ENCODE data around the gene AMBP. TPM values are rescaled to one million over a fixed set of nuclear protein-coding genes. Genes with fewer than 3 reads are reported as not detected.

The AMBP gene
- total RNA-seq, 1 experiment from 2014 or later: 0.55 TPM

GRCh38 chr9:114117996-114118830, 40.1 kb upstream of the AMBP start:
- Histone ChIP-seq H3K27me3 (peaks cover 48% of the 10 kb centered on the region), H3K9me3 (replicated peaks) (no peaks in the 10 kb centered on the region), H3K4me1 (peaks cover 3% of the 10 kb centered on the region), H3K4me3 (no peak overlapping the region), H3K36me3 (no peaks in the 10 kb centered on the region), H3K27ac (no peak overlapping the region)
- DNase-seq: no peak

GRCh38 chr9:114117614-114117995, 39.5 kb upstream of the AMBP start:
- H3K27me3 ChIP-seq: peaks cover 48% of the 10 kb centered on the region

DNA sequence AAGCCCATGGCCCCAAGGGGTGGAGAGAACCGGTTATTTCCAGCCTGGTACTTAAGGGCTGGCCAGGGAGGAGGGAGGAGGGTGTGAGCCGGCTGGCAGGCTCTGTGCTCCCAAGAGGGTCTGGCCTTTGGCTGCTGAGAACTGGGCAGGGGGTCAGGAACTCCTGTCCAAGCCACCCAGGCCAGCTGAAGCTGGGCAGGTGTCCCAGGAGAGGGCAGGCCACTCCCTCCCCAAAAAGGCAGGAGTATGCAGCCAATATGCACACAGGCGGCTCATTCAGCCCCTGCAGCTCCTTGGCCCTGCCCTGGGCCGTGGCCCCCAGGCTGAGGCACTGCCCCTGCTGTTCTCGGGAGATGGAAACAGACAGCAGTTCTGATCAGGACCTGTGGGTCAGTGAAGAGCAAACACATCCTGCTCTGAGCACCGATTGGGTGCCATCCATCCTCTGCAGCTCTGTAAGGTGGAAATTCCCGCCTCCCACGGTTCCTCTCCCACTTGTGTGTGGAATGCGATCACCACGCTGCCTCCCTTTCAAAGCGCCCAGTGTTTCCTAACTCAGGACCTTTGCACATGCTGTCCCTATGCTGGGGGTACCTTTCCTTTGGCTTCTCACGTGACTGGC, 38.1 kb upstream of the AMBP start:
- Histone ChIP-seq H3K27me3 (peaks cover 39% of the 10 kb centered on the region), H3K27ac (no peak overlapping the region), H3K4me3 (no peak overlapping the region), H3K4me1 (peaks cover 3% of the 10 kb centered on the region), H3K36me3 (no peaks in the 10 kb centered on the region), H3K9me3 (replicated peaks) (no peaks in the 10 kb centered on the region)
- no peak for DNase-seq

More at GRCh38 chr9:114117614-114117995, 39.5 kb upstream of the AMBP start:
- no peak for DNase-seq
- H3K4me1 ChIP-seq: peaks cover 3% of the 10 kb centered on the region
- no peaks in the 10 kb centered on the region for H3K36me3 ChIP-seq
- H3K9me3 ChIP-seq (replicated peaks): no peaks in the 10 kb centered on the region
- H3K27ac ChIP-seq: no peak overlapping the region
- no peak overlapping the region for H3K4me3 ChIP-seq

- peak in 1 of 2 experiments; percentile 58 for DNase-seq
- peaks cover 39% of the 10 kb centered on the region for H3K27me3 ChIP-seq
These were observed 37.6 kb upstream of the AMBP start for GRCh38 chr9:114115654-114116125.

DNA sequence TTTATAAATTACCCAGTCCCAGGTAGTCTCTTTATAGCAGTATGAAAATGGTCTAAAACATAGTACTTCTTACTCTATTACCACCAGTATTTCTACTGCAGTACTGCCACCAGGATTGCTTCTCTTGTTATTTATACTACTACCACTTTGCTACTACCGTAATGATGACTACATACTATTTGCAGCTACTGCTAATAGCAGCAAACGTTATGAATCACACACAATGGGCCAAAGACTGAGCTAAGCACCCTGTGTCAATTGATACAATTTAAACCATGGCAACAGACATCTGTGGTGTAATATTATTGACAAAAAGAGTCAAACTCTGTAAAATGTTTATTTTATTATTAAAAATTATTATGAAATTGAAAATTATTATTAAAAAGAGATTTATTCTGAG, 36.3 kb upstream of the AMBP start:
- DNase-seq: no peak
- H3K36me3 ChIP-seq: no peaks in the 10 kb centered on the region

More at GRCh38 chr9:114115654-114116125, 37.6 kb upstream of the AMBP start:
- no peaks in the 10 kb centered on the region for H3K36me3 ChIP-seq
- H3K9me3 ChIP-seq (replicated peaks): no peaks in the 10 kb centered on the region
- peaks cover 3% of the 10 kb centered on the region for H3K4me1 ChIP-seq
- H3K27ac ChIP-seq: no peak overlapping the region
- H3K4me3 ChIP-seq: no peak overlapping the region

GRCh38 chr9:114112778-114113584, 34.9 kb upstream of the AMBP start:
- Histone ChIP-seq H3K27me3 (peaks cover 26% of the 10 kb centered on the region), H3K36me3 (no peaks in the 10 kb centered on the region), H3K9me3 (replicated peaks) (no peaks in the 10 kb centered on the region), H3K4me3 (no peak overlapping the region), H3K27ac (no peak overlapping the region), H3K4me1 (peaks cover 3% of the 10 kb centered on the region)
- DNase-seq: peak in 1 of 2 experiments; percentile 41

More for the DNA sequence above, 36.3 kb upstream of the AMBP start:
- H3K27me3 ChIP-seq: peaks cover 39% of the 10 kb centered on the region
- H3K4me1 ChIP-seq: peaks cover 3% of the 10 kb centered on the region
- H3K9me3 ChIP-seq (replicated peaks): no peaks in the 10 kb centered on the region
- H3K4me3 ChIP-seq: no peak overlapping the region
- no peak overlapping the region for H3K27ac ChIP-seq

DNA sequence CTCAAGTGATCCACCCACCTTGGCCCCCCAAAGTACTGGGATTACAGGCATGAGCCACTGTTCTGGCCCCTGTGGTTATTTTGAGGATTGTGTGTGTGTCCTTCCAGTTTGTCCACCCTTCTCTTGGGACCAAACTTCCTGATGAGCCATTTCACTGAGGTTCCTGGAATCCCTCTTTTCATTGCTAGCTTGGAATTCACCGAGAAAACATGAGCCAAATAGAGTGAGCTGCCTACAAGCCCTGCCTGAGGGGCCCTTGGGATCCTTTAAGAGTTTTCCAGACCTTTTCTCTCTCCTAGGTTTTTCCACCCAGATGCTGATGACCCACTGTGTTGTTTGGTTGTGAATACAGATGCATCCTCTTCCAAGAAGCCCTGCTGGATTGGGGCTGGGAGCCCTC, 34.2 kb upstream of the AMBP start:
- no peak for DNase-seq
- no peaks in the 10 kb centered on the region for H3K36me3 ChIP-seq
- peaks cover 19% of the 10 kb centered on the region for H3K27me3 ChIP-seq
- no peaks in the 10 kb centered on the region for H3K9me3 ChIP-seq (replicated peaks)
- H3K27ac ChIP-seq: no peak overlapping the region
- H3K4me3 ChIP-seq: no peak overlapping the region
- H3K4me1 ChIP-seq: peaks cover 3% of the 10 kb centered on the region

- DNase-seq: no peak
- H3K4me1 ChIP-seq: no peaks in the 10 kb centered on the region
- H3K36me3 ChIP-seq: no peaks in the 10 kb centered on the region
- no peak overlapping the region for H3K27ac ChIP-seq
- no peak overlapping the region for H3K4me3 ChIP-seq
- no peaks in the 10 kb centered on the region for H3K9me3 ChIP-seq (replicated peaks)
- H3K27me3 ChIP-seq: peaks cover 8% of the 10 kb centered on the region; the same call in 1 of the 2 replicates
These were observed 32.1 kb upstream of the AMBP start for GRCh38 chr9:114110180-114110579.

DNA sequence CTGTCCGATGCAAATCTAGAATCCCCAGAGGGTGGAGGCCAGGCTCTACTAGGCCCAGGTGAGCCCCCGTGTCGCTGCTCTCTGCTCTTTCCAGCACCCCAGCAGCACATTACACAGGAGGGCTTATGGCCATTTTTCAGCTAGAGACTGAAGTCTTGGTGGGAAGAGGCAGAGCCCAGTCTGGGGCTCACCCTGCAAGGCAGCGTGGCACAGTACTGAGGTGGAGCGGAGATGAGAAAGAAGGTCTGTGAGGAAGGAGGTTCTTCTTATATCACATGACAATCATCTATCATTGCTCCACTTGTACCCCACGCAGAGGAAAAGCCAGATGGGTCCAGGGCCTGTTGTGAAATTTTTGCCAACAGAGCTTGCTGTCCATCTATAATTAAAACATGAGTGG, 31.0 kb upstream of the AMBP start:
- H3K27ac ChIP-seq: no peak overlapping the region
- no peak for DNase-seq
- no peaks in the 10 kb centered on the region for H3K36me3 ChIP-seq
- no peaks in the 10 kb centered on the region for H3K9me3 ChIP-seq (replicated peaks)
- H3K27me3 ChIP-seq: no peaks in the 10 kb centered on the region
- H3K4me3 ChIP-seq: no peak overlapping the region
- no peaks in the 10 kb centered on the region for H3K4me1 ChIP-seq

DNA sequence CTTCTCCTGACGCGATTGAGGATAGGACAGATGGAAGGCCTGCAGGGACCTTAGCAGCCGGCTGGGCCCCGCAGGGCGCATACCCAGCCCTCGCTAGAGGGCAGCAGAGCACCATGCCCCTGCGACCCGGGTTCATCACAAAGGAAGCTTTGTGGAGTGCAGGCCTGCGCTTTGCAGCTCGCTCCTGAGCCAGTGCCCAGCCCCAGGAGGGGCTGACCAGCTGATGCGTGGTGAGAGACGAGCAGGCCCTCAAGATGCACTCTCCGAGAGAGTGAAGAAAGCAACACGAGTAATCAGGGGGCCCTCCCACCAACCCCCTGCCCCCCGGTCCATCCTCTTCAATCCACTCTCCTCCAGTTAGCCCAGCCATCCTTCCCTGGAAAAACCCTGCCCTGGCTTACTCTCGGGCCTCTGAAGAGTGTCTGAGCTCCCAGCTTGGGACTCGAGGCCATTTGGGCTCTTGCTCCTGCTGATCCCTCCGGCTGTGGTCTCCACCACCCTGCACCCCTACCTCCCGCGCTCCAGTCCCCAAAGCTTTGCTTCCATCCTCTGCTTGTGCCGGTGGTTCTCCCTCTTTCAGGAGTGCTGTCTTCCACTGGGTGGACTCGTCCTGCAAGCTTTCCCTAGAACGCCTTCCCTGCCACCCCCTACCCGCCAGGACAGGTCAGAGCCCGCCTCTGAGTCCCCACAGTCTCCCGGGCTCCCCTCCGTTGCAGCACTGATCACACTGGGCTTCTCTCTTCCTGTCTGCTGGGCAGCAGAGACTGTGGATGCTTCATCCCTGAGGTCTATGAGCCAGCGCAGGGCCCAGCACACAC, 30.1 kb upstream of the AMBP start:
- H3K27ac ChIP-seq: no peak overlapping the region
- no peaks in the 10 kb centered on the region for H3K27me3 ChIP-seq
- DNase-seq: peak; percentile 88 to 95
- H3K4me3 ChIP-seq: no peak overlapping the region
- no peaks in the 10 kb centered on the region for H3K4me1 ChIP-seq
- no peaks in the 10 kb centered on the region for H3K36me3 ChIP-seq
- H3K9me3 ChIP-seq (replicated peaks): no peaks in the 10 kb centered on the region

DNA sequence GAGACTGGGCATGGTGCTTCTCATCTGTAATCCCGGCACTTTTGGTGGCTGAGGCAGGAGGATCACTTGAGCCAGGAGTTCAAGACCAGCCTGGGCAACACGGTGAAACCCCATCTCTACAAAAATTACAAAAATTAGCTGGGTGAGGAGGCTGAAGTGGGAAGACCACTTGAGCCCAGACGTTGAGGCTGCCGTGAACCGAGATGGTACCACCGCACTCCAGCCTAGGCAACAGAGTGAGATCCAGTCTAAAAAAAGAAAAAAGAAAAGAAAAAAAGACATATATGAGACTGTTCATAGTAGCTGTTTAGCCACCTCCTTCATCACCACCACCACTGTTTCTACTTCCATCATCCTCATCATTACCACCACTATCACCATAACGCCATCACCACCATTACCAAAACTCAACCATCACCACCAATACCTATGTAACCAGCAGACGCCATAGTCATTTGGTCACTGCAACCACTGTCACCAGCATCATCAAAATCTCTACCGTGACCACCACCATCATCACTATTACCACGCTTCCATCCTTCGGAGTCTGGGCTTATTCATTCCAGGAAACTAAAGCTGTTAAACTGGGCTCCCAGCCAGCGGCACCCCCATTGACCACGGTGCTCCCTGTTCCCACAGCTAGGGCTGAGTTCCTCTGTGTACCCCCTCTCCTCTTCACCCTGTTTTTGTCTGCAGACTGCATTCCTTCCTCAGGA, 29.3 kb upstream of the AMBP start:
- Histone ChIP-seq H3K9me3 (replicated peaks) (peaks cover 2% of the 10 kb centered on the region; the same call in 1 of the 2 replicates), H3K4me1 (no peaks in the 10 kb centered on the region), H3K27me3 (no peaks in the 10 kb centered on the region), H3K4me3 (no peak overlapping the region), H3K36me3 (no peaks in the 10 kb centered on the region), H3K27ac (no peak overlapping the region)
- DNase-seq: no peak

DNA sequence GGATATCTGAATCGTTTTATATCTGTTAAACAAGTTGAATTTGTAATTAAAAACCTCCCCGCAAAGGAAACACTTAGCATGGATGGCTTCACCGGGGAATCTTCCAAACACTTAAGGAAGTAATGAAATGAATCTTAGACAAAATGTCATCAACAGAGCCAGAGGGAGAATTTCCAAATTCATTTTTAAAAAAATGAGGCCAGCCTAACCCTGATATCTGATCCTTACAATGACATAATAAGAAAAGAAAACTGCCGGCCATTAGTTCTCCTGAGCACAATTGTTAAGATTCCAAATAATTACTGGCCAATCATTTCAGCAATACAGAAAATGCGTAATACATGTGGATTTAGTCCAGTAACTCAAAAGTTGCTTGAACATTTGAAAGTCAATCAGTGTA, 27.1 kb upstream of the AMBP start:
- Histone ChIP-seq H3K4me3 (no peak overlapping the region), H3K27ac (no peak overlapping the region), H3K4me1 (no peaks in the 10 kb centered on the region), H3K9me3 (replicated peaks) (peaks cover 7% of the 10 kb centered on the region; the same call in 1 of the 2 replicates), H3K27me3 (no peaks in the 10 kb centered on the region), H3K36me3 (no peaks in the 10 kb centered on the region)
- no peak for DNase-seq

GRCh38 chr9:114102484-114102883, 24.4 kb upstream of the AMBP start:
- Histone ChIP-seq H3K27me3 (no peaks in the 10 kb centered on the region; the same call in 1 of the 2 replicates), H3K36me3 (no peaks in the 10 kb centered on the region), H3K9me3 (replicated peaks) (peaks cover 7% of the 10 kb centered on the region; the same call in 1 of the 2 replicates), H3K4me1 (no peaks in the 10 kb centered on the region), H3K27ac (no peak overlapping the region), H3K4me3 (no peak overlapping the region)
- no peak for DNase-seq
